CD4-positive, CD25-positive, alpha-beta regulatory T cell (primary cell): ENCODE results near the gene DHH. TPM values are rescaled to one million over a fixed set of nuclear protein-coding genes. Genes with fewer than 3 reads are reported as not detected.

ENCODE experiments used
- ATAC-seq, 2 donors: fragments of 150-1000 bp; cut with Tn5 transposase; one replicate each; pipeline ENCODE4 v1.10.0; 2021; ENCODE audit warnings: low read depth in 2 of 2, moderate number of reproducible peaks in 2 of 2, moderate library complexity in 1 of 2
- DNase-seq, 3 donors: peaks; one replicate each; pipeline versions ENCODE4 v3.0.0 to v3.0.0-alpha.2; 2012 to 2022; ENCODE audit warnings: mixed read lengths in 1 of 3
- H3K27ac ChIP-seq: one replicate; pipeline ENCODE4 v1.7.0; 2013; ENCODE audit warnings: mild to moderate bottlenecking, low read length; ENCODE audit not compliant: insufficient read depth, poor library complexity, severe bottlenecking
- H3K27me3 ChIP-seq: one replicate; pipeline ENCODE4 v1.7.0; 2013; ENCODE audit warnings: low read length; ENCODE audit not compliant: control insufficient read depth, insufficient read depth
- H3K36me3 ChIP-seq: one replicate; pipeline ENCODE4 v1.7.0; 2013; ENCODE audit warnings: mild to moderate bottlenecking, low read length, moderate library complexity; ENCODE audit not compliant: control insufficient read depth, insufficient read depth
- H3K4me1 ChIP-seq: 2 replicates; pipeline ENCODE4 v1.7.0; 2013; ENCODE audit warnings: mild to moderate bottlenecking, low read length; ENCODE audit not compliant: insufficient read depth, control insufficient read depth, poor library complexity, severe bottlenecking
- H3K4me3 ChIP-seq: one replicate; pipeline ENCODE4 v1.7.0; 2013; ENCODE audit warnings: low read depth, mild to moderate bottlenecking, low read length, moderate library complexity
- H3K9me3 ChIP-seq, 2 experiments: 1 replicate in 1 of 2; 2 replicates in 1 of 2; pipeline ENCODE4 v1.7.0; 2013; ENCODE audit warnings: low read length in 2 of 2, mild to moderate bottlenecking in 1 of 2, moderate library complexity in 1 of 2; ENCODE audit not compliant: control insufficient read depth in 2 of 2
- H3K27ac Mint-ChIP-seq, 3 donors: one replicate each; pipeline ENCODE4 v1.8.0; 2020 to 2022; ENCODE audit warnings: mild to moderate bottlenecking in 3 of 3, mixed read lengths in 3 of 3, moderate library complexity in 2 of 3
- H3K27me3 Mint-ChIP-seq: one replicate; pipeline ENCODE4 v1.8.0; 2022; ENCODE audit warnings: mild to moderate bottlenecking, mixed read lengths
- H3K36me3 Mint-ChIP-seq: one replicate; pipeline ENCODE4 v1.8.0; 2020; ENCODE audit warnings: mixed read lengths
- H3K4me1 Mint-ChIP-seq, 4 donors: one replicate each; pipeline ENCODE4 v1.8.0; 2020 to 2022; ENCODE audit warnings: mixed read lengths in 4 of 4, mild to moderate bottlenecking in 1 of 4
- H3K4me3 Mint-ChIP-seq, 4 donors: one replicate each; pipeline ENCODE4 v1.8.0; 2020 to 2022; ENCODE audit warnings: mild to moderate bottlenecking in 4 of 4, mixed read lengths in 4 of 4, moderate library complexity in 3 of 4
- H3K9me3 Mint-ChIP-seq, 7 donors: one replicate each; pipeline ENCODE4 v1.8.0; 2020 to 2022; ENCODE audit warnings: mixed read lengths in 7 of 7, mild to moderate bottlenecking in 3 of 7, moderate library complexity in 2 of 7
- polyA plus RNA-seq, 4 donors: library from polyadenylated mRNA; unstranded; fragments of 300-500 nt; fragmentation: Illumina TruSeq; gene quantifications; one replicate each; pipeline ENCODE4 v1.2.3, GENCODE V29; 2021
- total RNA-seq: library from RNA; stranded (reverse); gene quantifications from one replicate; pipeline ENCODE4 v1.2.3, GENCODE V29; 2022

The DHH gene
- total and polyA plus RNA-seq, 5 donors from 2014 or later: 0.27 TPM; not detected in 4

GRCh38 chr12:49100380-49100779 is 5.8 kb upstream of the DHH start:
- H3K27me3 Mint-ChIP-seq: peaks cover 13% of the 10 kb centered on the region
- H3K36me3 ChIP-seq: peaks cover 77% of the 10 kb centered on the region
- H3K27ac Mint-ChIP-seq: no peak overlapping the region
- no peak overlapping the region for H3K4me3 ChIP-seq
- H3K4me1 Mint-ChIP-seq: peaks cover 5 to 16% (median 11%) of the 10 kb centered on the region in 4 donors
- ATAC-seq (no peak), DNase-seq (no peak)
- no peaks in the 10 kb centered on the region for H3K27me3 ChIP-seq
- H3K4me1 ChIP-seq: no peaks in the 10 kb centered on the region
- H3K9me3 ChIP-seq: no peaks in the 10 kb centered on the region
- H3K9me3 Mint-ChIP-seq: no peaks in the 10 kb centered on the region
- no peak overlapping the region for H3K27ac ChIP-seq
- no peak overlapping the region for H3K4me3 Mint-ChIP-seq
- H3K36me3 Mint-ChIP-seq: peaks cover 50% of the 10 kb centered on the region

- DNase-seq (no peak), ATAC-seq (no peak)
- Histone ChIP-seq H3K4me3 (no peak overlapping the region), H3K4me1 (peaks cover 12% of the 10 kb centered on the region), H3K27ac (no peak overlapping the region), H3K27me3 (peaks cover 5% of the 10 kb centered on the region), H3K36me3 (peaks cover 63% of the 10 kb centered on the region), H3K9me3 (no peaks in the 10 kb centered on the region)
- peaks cover 49% of the 10 kb centered on the region for H3K36me3 Mint-ChIP-seq
- H3K27me3 Mint-ChIP-seq: peaks cover 27% of the 10 kb centered on the region
- H3K9me3 Mint-ChIP-seq: peaks cover 0 to 2% (median 0%) of the 10 kb centered on the region in 7 donors
- H3K4me3 Mint-ChIP-seq: no peak overlapping the region
- H3K4me1 Mint-ChIP-seq: peaks cover 5 to 27% (median 17%) of the 10 kb centered on the region in 4 donors
- H3K27ac Mint-ChIP-seq: no peak overlapping the region
These were observed 4.1 kb upstream of the DHH start for GRCh38 chr12:49098703-49099102.

GRCh38 chr12:49098035-49098451 is 3.4 kb upstream of the DHH start:
- Mint-ChIP-seq H3K9me3 (peaks cover 0 to 2% (median 0%) of the 10 kb centered on the region in 7 donors), H3K4me3 (peak overlapping the region in 1 of 4 donors; percentile 15)

GRCh38 chr12:49097381-49097780 is 2.8 kb upstream of the DHH start:
- Mint-ChIP-seq H3K4me3 (no peak overlapping the region), H3K27ac (no peak overlapping the region), H3K9me3 (peaks cover 0 to 2% (median 0%) of the 10 kb centered on the region in 7 donors), H3K4me1 (peaks cover 5 to 33% (median 20%) of the 10 kb centered on the region in 4 donors), H3K36me3 (peaks cover 42% of the 10 kb centered on the region), H3K27me3 (peaks cover 40% of the 10 kb centered on the region)
- peaks cover 50% of the 10 kb centered on the region for H3K36me3 ChIP-seq
- DNase-seq: no peak
- H3K27me3 ChIP-seq: peaks cover 16% of the 10 kb centered on the region
- no peak overlapping the region for H3K4me3 ChIP-seq
- H3K4me1 ChIP-seq: peaks cover 18% of the 10 kb centered on the region
- no peaks in the 10 kb centered on the region for H3K9me3 ChIP-seq
- H3K27ac ChIP-seq: no peak overlapping the region
- no peak for ATAC-seq

More at GRCh38 chr12:49098035-49098451, 3.4 kb upstream of the DHH start:
- Histone ChIP-seq H3K27me3 (peaks cover 10% of the 10 kb centered on the region), H3K36me3 (peaks cover 56% of the 10 kb centered on the region), H3K4me1 (peaks cover 16% of the 10 kb centered on the region), H3K27ac (no peak overlapping the region), H3K9me3 (no peaks in the 10 kb centered on the region), H3K4me3 (no peak overlapping the region)
- peaks cover 5 to 32% (median 19%) of the 10 kb centered on the region in 4 donors for H3K4me1 Mint-ChIP-seq
- peaks cover 44% of the 10 kb centered on the region for H3K36me3 Mint-ChIP-seq
- H3K27ac Mint-ChIP-seq: no peak overlapping the region
- DNase-seq (peak; percentile 47 to 64 (median 61)), ATAC-seq (peak; percentile 54 to 56)
- peaks cover 33% of the 10 kb centered on the region for H3K27me3 Mint-ChIP-seq

- ATAC-seq (no peak), DNase-seq (no peak)
- Mint-ChIP-seq H3K27me3 (peaks cover 63% of the 10 kb centered on the region), H3K4me1 (peaks cover 5 to 46% (median 33%) of the 10 kb centered on the region in 4 donors), H3K9me3 (peaks cover 0 to 2% (median 0%) of the 10 kb centered on the region in 7 donors), H3K4me3 (peak overlapping the region in 3 of 4 donors; percentile 17 to 92 (median 62)), H3K36me3 (peaks cover 27% of the 10 kb centered on the region), H3K27ac (no peak overlapping the region)
- Histone ChIP-seq H3K36me3 (peaks cover 26% of the 10 kb centered on the region), H3K4me1 (peaks cover 41% of the 10 kb centered on the region), H3K27ac (no peak overlapping the region), H3K9me3 (no peaks in the 10 kb centered on the region), H3K4me3 (no peak overlapping the region), H3K27me3 (peaks cover 20% of the 10 kb centered on the region)
These were observed 369 bp upstream of the DHH start for GRCh38 chr12:49094975-49095365.

- Histone ChIP-seq H3K4me3 (no peak overlapping the region), H3K36me3 (peaks cover 18% of the 10 kb centered on the region), H3K4me1 (peaks cover 53% of the 10 kb centered on the region), H3K27me3 (peaks cover 30% of the 10 kb centered on the region), H3K27ac (no peak overlapping the region), H3K9me3 (no peaks in the 10 kb centered on the region)
- Mint-ChIP-seq H3K4me3 (peak overlapping the region in 3 of 4 donors; percentile 5 to 21 (median 15)), H3K36me3 (peaks cover 24% of the 10 kb centered on the region), H3K27ac (no peak overlapping the region), H3K9me3 (peaks cover 0 to 2% (median 0%) of the 10 kb centered on the region in 7 donors), H3K27me3 (peaks cover 72% of the 10 kb centered on the region), H3K4me1 (peaks cover 5 to 55% (median 34%) of the 10 kb centered on the region in 4 donors)
- ATAC-seq: no peak
- DNase-seq: no peak
These were observed 825 bp downstream of the DHH start for GRCh38 chr12:49093792-49094159.

GRCh38 chr12:49092816-49093406 is 1.7 kb downstream of the DHH start:
- peaks cover 33% of the 10 kb centered on the region for H3K27me3 ChIP-seq
- Mint-ChIP-seq H3K4me1 (peaks cover 5 to 63% (median 35%) of the 10 kb centered on the region in 4 donors), H3K27ac (no peak overlapping the region)

More at GRCh38 chr12:49092816-49093406, 1.7 kb downstream of the DHH start:
- peaks cover 78% of the 10 kb centered on the region for H3K27me3 Mint-ChIP-seq
- peak overlapping the region in 1 of 4 donors; percentile 49 for H3K4me3 Mint-ChIP-seq
- no peak overlapping the region for H3K27ac ChIP-seq
- peaks cover 16% of the 10 kb centered on the region for H3K36me3 Mint-ChIP-seq
- H3K4me3 ChIP-seq: no peak overlapping the region
- H3K9me3 ChIP-seq: no peaks in the 10 kb centered on the region
- H3K9me3 Mint-ChIP-seq: peaks cover 0 to 2% (median 0%) of the 10 kb centered on the region in 7 donors
- ATAC-seq (no peak), DNase-seq (no peak)
- H3K36me3 ChIP-seq: peaks cover 14% of the 10 kb centered on the region
- H3K4me1 ChIP-seq: peaks cover 62% of the 10 kb centered on the region
